Fibroblast of the aortic adventitia (primary cell): ENCODE measurements around the gene MTMR1. TPM values are rescaled to one million over a fixed set of nuclear protein-coding genes. Genes with fewer than 3 reads are reported as not detected.

Source experiments
- DNase-seq: peaks from one replicate; pipeline ENCODE4 v3.0.0-alpha.2; 2010; ENCODE audit warnings: low read depth
- H3K4me3 ChIP-seq: 2 replicates; pipeline ENCODE4 v1.5.1; 2011; ENCODE audit warnings: low read depth, mild to moderate bottlenecking, control low read depth, low read length, moderate library complexity
- total RNA-seq: library from RNA; depleted of rRNA; stranded (reverse); fragments of >200 nt; gene quantifications from 2 replicates; pipeline ENCODE4 v1.2.3, GENCODE V29; 2012; ENCODE audit warnings: low replicate concordance
- TF ChIP-seq, protein P1 (sequence below): IDR thresholded peaks from 2 replicates; pipeline ENCODE4 v1.5.1; 2011; ENCODE audit warnings: mild to moderate bottlenecking, low read length, control low read depth, inconsistent platforms; ENCODE audit not compliant: insufficient read depth

Gene MTMR1
- total RNA-seq, 1 donor: 21.6 TPM

DNA sequence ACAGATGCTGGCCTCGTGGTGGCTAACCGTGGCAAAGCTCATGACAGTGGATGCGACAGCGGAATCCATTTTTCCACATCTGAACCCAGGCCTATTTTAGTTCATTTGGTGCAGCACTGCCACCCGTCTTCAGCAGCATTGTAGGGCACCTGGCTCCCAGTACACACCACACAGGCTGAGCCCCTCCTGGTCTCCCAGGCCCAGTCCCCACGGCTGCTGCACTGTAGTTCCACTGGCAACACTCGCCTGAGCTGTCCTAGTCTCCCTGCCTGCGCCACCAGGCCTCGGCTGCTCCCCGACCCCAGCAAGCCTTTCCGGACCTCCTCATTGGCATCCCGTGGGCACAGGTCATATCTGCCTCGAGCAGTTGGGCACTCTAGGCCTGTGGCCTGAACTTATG, 76.2 kb downstream of the MTMR1 start:
- no peak overlapping the region for H3K4me3 ChIP-seq
- DNase-seq: no peak
- TF ChIP-seq, protein P1, sequence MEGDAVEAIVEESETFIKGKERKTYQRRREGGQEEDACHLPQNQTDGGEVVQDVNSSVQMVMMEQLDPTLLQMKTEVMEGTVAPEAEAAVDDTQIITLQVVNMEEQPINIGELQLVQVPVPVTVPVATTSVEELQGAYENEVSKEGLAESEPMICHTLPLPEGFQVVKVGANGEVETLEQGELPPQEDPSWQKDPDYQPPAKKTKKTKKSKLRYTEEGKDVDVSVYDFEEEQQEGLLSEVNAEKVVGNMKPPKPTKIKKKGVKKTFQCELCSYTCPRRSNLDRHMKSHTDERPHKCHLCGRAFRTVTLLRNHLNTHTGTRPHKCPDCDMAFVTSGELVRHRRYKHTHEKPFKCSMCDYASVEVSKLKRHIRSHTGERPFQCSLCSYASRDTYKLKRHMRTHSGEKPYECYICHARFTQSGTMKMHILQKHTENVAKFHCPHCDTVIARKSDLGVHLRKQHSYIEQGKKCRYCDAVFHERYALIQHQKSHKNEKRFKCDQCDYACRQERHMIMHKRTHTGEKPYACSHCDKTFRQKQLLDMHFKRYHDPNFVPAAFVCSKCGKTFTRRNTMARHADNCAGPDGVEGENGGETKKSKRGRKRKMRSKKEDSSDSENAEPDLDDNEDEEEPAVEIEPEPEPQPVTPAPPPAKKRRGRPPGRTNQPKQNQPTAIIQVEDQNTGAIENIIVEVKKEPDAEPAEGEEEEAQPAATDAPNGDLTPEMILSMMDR: no peak

DNA sequence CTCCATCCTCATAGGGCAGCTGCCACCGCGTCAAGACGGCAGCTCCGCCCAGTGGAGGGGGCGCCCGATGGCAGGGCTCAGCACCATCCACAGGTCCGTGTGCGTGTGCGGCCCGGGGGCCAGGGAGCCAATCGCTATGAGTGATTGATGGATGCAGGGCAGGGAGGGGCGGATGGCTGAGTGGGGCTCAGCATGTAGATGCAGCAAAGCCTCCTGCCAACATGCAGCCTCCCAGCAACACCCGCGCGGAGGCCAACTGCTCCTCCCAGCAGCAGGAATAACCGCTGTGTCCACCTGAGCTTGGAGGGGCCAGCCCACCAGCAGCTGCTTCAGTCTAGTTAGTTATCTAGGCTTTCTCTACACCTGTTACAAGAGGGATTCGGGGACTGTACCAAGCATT, 77.4 kb downstream of the MTMR1 start:
- TF ChIP-seq, protein P1: no peak
- no peak overlapping the region for H3K4me3 ChIP-seq
- DNase-seq: no peak

DNA sequence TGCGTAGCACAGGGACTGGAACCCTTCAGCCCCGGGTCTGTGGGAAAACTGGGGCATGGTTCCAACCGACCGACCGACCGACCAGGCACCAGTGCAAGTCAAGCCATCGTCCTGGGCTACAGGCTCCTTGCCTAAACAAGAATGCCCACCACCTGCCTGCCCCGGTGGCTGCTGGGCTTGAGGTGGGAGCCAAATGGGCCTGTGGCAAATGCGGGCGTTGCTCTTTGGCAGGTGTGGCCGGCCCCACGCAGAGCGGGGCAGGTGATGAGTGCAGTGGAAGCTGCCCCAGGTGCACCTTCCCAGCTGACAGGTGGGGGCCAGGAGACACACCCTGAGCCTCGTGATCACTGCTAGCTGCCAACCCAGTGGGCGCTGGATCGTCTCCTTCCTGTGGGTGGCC, 77.9 kb downstream of the MTMR1 start:
- no peak overlapping the region for H3K4me3 ChIP-seq
- TF ChIP-seq, protein P1: no peak
- DNase-seq: no peak

DNA sequence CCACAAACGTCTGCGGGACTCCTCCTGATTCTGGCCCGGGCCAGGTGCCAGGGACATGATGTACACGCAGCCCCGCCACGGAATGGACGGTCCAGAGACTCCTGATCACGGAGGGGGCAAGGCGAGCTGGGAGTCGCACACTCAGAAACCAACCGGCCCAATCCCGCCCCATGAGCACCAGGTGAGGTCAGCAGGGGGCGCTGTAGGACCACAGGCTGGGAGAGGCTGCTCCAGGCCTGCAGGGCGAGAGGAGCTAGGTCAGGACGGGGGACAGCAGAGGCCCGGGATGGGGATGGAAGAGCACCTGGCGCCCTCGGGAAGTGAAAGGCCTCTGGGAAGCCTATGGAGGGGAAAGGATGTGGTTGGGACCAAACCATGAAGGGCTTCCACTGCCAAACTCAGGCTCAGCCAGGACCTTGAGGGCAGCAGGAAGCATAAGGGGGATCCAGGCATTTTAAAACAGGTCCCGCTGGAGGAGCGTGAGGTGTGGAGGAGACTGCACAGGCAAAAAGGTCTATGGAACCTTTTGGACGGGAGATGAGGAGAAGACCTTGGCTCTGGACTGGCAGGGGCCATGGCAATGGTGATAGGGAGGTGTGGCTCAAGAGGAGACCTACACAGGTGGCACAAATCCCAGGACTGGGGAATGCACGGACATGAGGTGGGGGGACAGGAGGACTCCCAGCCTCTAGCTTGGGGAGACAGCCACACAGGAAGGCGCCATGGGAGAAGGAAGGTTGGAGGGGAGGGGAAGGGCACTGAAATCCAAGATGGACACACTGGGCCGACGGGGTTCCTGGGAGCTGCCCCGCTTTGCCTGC, 79.2 kb downstream of the MTMR1 start:
- TF ChIP-seq, protein P1: peak; percentile 82
- H3K4me3 ChIP-seq: no peak overlapping the region
- DNase-seq: peak; percentile 59

DNA sequence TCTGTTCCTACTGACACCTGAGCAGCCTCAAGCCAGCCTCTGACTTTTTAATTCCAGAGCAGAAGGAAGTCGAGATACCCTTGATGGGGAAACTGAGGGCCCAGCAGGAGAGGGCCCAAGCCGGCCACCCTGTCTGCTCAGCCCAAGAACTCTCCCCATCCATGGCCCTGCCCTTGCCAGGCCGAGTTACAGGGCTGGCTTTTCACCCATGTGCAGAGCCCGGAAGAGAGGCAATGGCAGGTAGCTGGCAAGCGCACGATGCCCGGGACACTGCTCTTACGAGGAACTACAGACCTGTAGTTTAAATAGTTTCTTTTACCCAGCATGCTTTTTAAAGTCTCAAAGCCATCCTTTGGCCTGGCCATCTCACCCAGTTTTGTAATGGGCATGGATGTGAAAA, 79.9 kb downstream of the MTMR1 start:
- DNase-seq: no peak
- TF ChIP-seq, protein P1: no peak
- no peak overlapping the region for H3K4me3 ChIP-seq

DNA sequence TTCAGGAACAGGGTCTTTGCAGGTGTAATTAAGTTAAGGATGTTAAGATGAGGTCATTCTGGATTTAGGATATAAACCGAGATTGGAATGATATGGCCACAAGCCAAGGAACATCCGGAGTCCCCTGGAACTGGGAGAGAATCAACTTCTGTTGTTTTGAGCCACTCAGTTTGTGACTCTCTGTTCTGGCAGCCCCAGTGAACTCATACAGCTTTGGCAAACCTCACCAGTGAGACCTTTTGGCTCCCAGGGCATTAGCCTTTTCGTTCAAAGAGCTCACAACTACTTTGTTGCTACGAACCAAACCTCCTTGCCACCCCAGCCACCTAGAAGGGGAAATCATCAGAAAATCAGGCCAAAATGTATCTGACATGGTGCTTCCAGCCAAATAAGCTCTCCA, 80.4 kb downstream of the MTMR1 start:
- no peak overlapping the region for H3K4me3 ChIP-seq
- TF ChIP-seq, protein P1: no peak
- DNase-seq: no peak
